ENCODE results near the gene RABGGTA. TPM values are rescaled to one million over a fixed set of nuclear protein-coding genes. Genes with fewer than 3 reads are reported as not detected.

RABGGTA gene
- total RNA-seq, 2 donors from 2014 or later: 58.6 to 67.0 TPM

DNA sequence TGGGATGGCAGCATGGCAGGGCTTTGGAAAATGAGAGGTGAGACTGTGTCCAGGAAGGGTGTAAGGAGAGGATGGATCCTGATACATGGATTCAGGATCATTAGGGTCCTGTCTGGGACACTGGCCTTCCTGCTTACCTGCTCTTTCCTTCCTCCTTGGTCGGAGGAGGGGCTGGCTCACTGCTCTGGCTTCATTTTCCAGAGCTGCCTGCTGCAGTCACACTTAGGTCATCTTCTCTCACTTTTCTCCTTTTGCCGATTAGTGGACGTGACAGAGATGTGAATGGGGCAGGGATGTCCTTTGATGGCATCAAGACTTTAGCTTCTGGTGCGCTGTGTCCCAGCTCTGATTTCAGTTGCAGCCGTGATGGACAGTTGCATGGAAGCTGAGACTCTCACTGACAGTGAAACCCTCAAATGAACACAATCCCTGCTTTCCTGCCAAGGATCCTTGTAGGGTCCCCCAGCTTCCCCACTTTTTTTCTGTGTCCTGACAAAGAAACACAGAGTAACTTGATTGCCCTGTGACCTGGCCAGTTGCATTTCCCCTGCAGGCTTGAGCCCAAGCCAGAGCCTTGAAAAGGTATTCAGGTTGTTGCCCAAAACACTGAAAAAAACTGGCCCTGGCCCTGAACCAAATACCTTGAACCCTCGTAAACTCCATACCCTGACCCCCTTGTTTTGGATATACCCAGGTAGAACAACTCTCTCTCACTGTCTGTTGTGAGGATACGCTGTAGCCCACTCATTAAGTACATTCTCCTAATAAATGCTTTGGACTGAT lies 37.1 kb upstream of the RABGGTA start:
- DNase-seq (ENCODE audit: low spot score in 2 of 2) (no peak), ATAC-seq (no peak)
- H3K36me3 Mint-ChIP-seq: peaks cover 10 to 12% of the 10 kb centered on the region in 2 donors
- no peaks in the 10 kb centered on the region for H3K9me3 Mint-ChIP-seq
- H3K27ac Mint-ChIP-seq: peak overlapping the region; percentile 3 to 10

DNA sequence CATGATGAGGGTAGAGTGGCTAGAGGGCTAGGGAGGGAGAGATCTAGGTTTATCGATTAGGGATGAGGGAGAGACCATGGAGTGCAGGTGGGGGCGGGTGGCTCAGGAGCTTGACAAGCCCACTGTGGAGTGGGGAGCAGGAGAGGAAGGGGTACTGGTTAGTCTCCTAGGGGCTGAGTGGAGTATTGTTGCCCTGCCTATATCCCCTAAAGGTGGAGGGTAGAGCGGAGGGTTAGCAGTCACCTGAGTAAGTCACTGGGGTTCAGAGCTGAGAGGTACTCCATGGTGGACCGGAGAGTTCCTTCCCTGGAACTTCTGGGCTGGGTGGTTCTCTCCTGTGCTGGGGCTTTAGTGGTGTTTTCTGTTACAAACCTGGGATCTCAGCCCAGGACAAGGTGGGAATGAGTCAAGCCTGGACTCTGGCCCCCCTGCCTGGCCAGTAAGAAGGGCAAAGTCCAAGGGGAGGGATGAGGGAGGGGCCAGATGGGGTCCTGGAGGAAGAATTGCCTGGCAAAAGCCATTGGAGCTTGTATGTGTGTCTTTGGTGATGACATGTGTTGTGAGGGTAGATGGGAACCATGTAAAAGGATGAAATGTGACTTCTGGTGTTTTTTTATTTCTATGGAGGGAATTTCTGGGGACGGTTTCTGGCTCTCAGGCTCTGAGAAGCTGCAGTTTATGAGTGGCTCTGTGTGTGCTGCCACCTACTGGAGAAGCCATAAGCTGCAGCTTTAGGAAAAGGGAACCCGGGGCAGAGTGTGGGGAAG lies 36.4 kb upstream of the RABGGTA start, which contains the start of gene CIDEB:
TSS of gene CIDEB (minus strand) at position 403 of the 767 bp plus-strand sequence. CDS start at position 284, 119 bp downstream.
- Mint-ChIP-seq H3K9me3 (no peaks in the 10 kb centered on the region), H3K36me3 (peaks cover 10 to 12% of the 10 kb centered on the region in 2 donors), H3K27ac (peak within 1 kb of the TSS; percentile 3 to 10)
- DNase-seq (ENCODE audit: low spot score in 2 of 2): peak in 1 of 2 donors; percentile 69
- no peak for ATAC-seq

DNA sequence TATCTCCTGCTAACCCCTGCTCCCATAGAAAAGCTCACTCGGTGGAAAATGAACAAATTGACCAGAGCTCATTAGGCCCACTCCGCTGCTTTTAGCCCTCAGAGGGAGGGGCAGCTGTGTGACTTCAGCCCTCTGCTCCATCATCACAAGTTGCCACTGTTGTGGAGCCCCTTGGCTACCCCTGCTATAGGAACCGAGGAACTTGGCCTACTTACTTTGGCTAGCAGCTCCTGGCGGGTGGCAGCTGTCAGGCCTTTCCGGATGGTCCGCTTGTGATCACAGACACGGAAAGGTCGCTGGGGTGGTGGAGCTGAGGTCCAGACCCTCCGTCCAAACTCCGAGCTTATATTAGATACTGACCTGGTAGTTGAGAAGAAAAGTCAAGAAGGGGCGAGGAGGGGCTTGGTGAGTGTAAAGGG lies 35.8 kb upstream of the RABGGTA start:
- H3K9me3 Mint-ChIP-seq: no peaks in the 10 kb centered on the region
- H3K27ac Mint-ChIP-seq: peak overlapping the region in 1 of 2 donors; percentile 10
- DNase-seq (ENCODE audit: low spot score in 2 of 2) (no peak), ATAC-seq (no peak)
- peaks cover 10% of the 10 kb centered on the region in 2 donors for H3K36me3 Mint-ChIP-seq

DNA sequence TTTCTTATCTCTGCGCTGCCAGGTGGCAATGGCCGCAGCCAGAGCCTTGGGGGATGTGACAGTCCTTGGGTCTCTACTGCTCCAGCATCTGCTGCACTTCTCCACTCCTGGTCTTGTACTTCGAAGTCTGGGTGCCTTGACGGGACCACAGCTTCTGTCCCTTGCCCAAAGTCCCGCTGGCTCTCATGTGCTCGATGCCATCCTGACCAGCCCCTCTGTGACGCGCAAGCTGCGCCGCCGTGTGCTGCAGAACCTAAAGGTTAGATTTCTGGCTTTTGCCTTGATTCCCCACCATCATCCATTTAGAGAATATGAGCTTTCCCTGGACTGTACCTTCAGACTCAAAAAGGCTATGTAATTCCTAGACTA lies 32.6 kb upstream of the RABGGTA start:
- H3K27ac Mint-ChIP-seq: peak overlapping the region; percentile 19 to 24
- no peak for ATAC-seq
- peaks cover 7 to 14% of the 10 kb centered on the region in 2 donors for H3K36me3 Mint-ChIP-seq
- no peaks in the 10 kb centered on the region for H3K9me3 Mint-ChIP-seq
- DNase-seq (ENCODE audit: low spot score in 2 of 2): no peak

DNA sequence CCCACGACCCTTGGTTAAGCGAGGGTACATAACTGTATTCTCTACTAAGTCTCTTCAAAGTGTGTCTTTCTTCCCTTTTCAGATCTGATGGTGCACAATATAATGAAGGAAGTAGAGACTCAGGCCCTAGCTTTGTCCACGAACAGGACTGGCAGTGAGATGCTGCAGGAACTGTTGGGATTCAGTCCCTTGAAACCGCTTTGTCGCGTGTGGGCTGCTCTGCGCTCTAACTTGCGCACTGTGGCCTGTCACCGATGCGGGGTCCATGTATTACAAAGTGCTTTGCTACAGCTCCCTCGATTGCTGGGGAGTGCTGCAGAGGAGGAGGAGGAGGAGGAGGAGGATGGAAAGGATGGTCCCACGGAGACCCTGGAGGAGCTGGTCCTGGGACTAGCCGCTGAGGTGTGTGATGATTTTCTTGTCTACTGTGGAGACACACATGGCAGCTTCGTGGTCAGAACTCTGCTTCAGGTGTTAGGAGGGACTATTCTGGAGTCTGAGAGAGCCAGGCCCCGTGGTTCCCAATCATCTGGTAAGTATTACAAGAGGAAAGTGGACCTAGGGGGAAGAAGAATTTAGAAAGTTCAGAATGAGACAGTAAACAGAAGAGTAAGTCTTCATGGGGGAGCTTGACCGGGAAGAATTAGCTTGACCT lies 29.1 kb upstream of the RABGGTA start:
- H3K27ac Mint-ChIP-seq: peak overlapping the region in 1 of 2 donors; percentile 93
- ATAC-seq (no peak), DNase-seq (ENCODE audit: low spot score in 2 of 2) (no peak)
- no peaks in the 10 kb centered on the region for H3K9me3 Mint-ChIP-seq
- peaks cover 16 to 18% of the 10 kb centered on the region in 2 donors for H3K36me3 Mint-ChIP-seq

DNA sequence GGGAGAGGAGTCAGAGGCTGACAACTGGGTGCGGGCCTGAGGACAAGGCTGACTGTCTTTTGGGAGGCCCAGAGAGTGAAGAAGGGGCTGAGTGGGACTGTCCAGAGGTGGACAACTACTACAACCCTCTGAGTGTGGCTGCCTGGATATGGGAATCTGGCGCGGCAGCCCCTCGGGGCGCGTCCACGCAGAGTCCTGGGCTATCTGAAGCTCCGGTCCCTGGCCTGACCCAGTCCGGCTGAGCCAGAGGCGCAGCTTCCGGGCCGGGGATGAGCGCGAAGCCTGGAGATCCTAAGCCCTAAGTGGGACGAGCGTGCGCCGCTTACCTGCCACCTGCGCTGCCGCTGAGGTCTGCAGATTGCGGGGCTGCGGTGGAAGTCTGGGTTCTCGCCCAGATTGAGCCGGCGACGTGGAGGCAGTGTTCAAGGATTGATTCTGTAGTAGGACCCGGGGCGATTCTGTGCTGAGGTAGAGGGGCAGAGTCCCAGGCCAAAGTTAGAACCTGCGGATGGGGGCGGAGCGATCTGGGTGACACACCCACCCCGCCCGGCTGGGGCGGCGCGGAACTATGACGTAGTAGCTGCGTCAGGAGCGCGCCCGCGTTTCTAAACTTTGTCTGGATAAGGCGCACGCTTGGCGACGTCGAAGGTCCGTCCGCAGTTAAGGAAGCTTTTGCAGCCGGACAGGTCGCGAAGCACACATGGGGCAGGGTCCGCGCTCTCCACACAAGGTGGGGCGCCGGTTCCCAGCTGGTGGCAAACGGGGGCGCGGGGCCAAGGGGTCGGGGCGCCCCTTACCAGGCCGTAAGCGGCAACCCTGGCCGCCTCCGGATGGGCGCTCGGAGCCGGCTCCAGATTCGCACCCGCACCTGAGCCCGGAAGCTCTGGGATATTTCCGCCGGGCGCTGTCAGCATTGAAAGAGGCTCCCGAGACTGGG lies 28.1 kb upstream of the RABGGTA start, which contains the start of the genes DHRS1 and NOP9:
TSS of gene DHRS1 (minus strand) at position 526 of the 937 bp plus-strand sequence. CDS start 674 bp downstream, outside the sequence.
TSS of gene NOP9 (plus strand) at position 596 of the 937 bp plus-strand sequence. CDS start at position 701, 105 bp downstream.
- peak; percentile 73 to 83 for ATAC-seq
- Mint-ChIP-seq H3K27ac (peak within 1 kb of the TSS; percentile 93 to 98), H3K36me3 (peaks cover 10 to 16% of the 10 kb centered on the region in 2 donors), H3K9me3 (no peaks in the 10 kb centered on the region)
- peak; percentile 88 to 93 for DNase-seq (ENCODE audit: low spot score in 2 of 2)

DNA sequence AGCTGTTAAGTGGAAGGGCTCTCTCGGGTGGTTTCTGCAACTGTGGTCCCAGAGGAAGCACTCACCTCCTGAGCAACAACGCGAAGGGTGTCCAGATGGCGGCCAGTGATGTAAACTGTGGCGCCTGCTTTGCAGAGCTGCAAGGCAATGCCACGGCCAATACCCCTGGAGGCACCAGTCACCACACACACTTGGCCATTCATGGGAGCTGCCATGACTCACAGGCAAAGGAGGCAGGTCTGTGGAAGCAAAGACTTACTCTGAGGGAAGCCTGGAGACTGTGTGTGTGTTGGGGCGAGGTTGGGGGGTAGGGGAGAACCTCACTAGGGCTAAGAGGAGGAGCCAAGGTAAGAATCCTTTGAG lies 27.5 kb upstream of the RABGGTA start:
- Mint-ChIP-seq H3K27ac (peak overlapping the region; percentile 93 to 98), H3K9me3 (no peaks in the 10 kb centered on the region), H3K36me3 (peaks cover 7 to 16% of the 10 kb centered on the region in 2 donors)
- DNase-seq (ENCODE audit: low spot score in 2 of 2): no peak
- peak; percentile 16 to 27 for ATAC-seq

DNA sequence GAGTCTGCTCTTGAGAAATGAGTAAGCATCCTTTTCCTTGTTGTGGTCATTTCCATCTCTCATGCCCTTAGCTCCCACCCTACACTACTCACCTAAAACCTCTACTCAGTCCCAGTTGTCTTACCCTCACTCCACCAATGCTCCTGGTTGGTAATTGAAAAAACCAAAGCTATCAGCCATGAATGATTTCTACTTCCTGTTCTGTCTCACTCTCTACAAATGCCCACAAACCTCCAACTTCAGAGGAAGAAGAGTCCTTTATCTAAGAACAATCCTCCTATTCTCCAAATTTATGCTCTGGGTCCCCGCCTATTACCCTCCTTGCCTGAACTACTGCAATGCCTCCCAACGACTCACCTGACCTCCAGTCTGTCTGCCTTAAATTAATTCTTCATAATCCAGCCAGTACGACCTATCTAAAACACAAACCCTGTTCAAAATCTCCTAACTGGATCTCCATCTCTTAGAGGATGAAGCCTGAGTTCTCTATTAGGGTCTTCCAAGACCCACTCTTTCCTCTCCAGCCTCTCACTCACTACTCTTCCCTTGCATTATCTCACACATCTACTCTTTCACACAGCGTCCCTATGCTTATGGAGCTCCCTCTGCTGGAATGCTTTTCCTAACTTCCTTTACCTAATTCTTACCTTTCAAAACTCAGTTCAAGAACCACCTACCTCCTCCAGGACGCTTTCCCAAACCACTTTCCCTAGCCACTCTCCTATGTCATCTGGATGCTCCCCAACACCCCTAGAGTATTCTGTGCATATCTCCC lies 26.0 kb upstream of the RABGGTA start:
- DNase-seq (ENCODE audit: low spot score in 2 of 2): no peak
- Mint-ChIP-seq H3K36me3 (peaks cover 13 to 16% of the 10 kb centered on the region in 2 donors), H3K27ac (peak overlapping the region; percentile 58 to 80), H3K9me3 (no peaks in the 10 kb centered on the region)
- peak; percentile 51 to 65 for ATAC-seq

DNA sequence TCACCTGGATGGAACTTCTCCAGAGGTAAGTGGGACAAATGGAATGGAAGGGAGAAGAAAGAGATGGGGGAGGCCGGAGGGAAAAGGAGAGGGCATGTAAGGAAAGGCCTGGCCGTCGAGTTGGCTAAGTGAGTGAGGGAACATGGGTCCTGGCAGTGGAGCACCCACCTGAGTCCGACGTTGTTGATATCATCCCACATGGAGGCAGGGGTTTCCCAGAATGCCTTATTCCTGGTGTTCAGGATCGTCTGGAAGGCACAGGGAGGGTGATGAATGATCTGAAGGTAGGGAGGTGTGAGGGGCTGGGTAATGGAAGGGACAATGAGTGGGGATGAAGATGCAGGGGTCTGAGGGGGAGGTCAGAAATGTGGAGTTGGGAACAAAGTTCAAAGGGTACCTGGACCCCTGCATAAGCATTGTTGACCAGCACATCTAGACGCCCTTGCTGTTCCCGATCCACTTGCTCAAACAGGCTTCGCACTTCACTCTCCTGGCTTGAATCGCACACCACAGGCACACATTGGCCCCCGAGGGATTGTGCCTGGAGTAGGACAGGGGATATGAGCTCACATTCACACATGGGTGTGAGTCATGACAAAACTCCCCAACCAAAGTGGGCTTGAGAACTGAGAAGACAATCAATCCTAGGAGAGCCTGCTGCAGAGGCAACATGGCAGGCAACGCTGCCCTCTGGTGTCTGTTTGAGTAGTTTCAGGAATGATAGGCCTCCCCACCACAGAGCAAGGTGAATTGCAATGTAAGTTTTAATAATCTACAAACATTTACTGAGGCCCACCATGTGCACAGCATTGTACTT lies 25.2 kb upstream of the RABGGTA start:
- DNase-seq (ENCODE audit: low spot score in 2 of 2) (peak; percentile 71 to 75), ATAC-seq (peak; percentile 74 to 80)
- peak overlapping the region; percentile 58 to 83 for H3K27ac Mint-ChIP-seq
- H3K9me3 Mint-ChIP-seq: no peaks in the 10 kb centered on the region
- peaks cover 9 to 17% of the 10 kb centered on the region in 2 donors for H3K36me3 Mint-ChIP-seq

DNA sequence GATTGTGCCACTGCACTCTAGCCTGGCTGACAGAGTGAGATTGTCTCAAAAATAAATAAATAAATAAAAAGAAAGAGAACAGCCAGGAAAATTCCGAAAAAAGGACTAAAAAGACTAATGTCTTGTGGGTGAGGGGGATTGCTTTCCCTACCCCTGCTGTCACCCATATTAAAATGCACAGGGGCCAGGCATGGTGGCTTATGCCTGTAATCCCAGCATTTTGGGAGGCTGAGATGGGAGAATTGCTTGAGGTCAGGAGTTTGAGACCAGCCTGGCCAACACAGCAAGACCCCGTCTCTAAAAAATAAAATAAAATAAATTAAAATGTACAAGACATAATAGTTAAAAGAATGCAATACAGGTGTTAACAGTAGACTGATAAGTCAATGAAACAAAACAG lies 22.1 kb upstream of the RABGGTA start:
- DNase-seq (ENCODE audit: low spot score in 2 of 2): no peak
- H3K9me3 Mint-ChIP-seq: no peaks in the 10 kb centered on the region
- peaks cover 21 to 31% of the 10 kb centered on the region in 2 donors for H3K36me3 Mint-ChIP-seq
- H3K27ac Mint-ChIP-seq: no peak overlapping the region
- no peak for ATAC-seq

DNA sequence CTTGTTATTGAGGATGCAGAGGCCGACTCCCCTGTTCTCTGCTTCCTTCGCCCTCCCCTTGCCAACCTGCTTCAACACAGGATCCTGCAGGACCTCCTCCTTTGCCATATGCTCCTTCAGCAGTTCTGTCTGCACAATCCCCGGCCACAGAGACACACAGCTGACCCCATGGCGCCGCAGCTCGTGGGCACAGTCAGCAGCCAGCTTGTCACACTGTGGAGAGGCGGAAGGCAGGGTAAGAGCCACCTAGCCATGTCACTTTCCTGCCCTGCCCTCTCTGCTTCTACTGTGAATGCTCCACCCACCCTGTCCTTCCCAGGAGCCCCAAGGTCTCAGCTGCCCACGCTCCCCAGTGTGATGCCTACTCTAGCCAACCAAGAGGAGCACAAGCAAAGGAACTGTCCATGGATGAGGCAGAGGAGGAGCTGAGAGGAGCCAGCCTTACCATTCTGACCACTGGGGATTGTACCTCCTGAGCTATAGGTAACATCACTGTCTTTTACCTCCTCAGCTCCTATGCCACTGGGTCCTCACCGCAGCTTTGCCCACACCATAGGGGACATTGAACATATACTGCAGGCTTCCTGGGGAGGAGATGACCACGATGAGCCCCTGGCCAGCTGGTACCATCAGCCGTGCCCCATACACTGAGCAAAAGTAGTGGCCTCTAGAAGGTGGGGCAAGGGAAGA lies 20.9 kb upstream of the RABGGTA start:
- H3K36me3 Mint-ChIP-seq: peaks cover 21 to 31% of the 10 kb centered on the region in 2 donors
- H3K27ac Mint-ChIP-seq: no peak overlapping the region
- ATAC-seq (no peak), DNase-seq (ENCODE audit: low spot score in 2 of 2) (no peak)
- H3K9me3 Mint-ChIP-seq: no peaks in the 10 kb centered on the region

DNA sequence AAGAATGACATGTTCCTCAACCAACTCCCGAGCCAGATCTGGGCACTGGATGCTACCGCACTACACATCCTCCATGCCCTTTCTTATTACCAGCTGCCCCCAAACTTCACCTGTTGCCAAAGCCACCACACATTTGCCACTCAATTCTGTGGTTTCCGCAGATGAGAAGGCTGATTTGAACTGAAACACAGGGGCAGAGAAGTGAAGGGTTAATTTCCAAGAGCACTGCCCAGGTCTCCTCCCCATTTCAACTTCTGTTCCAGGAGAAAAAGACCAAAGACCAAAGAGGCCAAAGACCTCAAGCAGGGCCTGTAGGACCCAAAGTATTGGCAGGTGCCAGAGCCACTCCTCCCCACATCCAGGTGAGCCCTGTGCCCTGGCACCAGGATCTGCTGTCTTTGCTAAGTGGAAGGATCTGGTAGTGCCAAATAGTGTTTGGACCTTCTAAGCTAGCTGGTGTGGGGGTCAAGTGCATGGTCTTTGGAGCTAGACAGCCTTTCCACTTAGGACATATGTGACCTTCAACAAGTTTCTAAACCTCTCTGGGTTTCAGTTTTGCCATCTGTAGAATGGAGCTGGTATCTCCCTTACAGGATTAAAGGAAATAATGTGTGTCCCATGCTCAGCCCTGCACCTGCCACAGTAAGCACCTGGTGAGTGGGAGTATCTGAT lies 20.2 kb upstream of the RABGGTA start:
- no peaks in the 10 kb centered on the region for H3K9me3 Mint-ChIP-seq
- H3K27ac Mint-ChIP-seq: no peak overlapping the region
- peaks cover 20 to 29% of the 10 kb centered on the region in 2 donors for H3K36me3 Mint-ChIP-seq
- DNase-seq (ENCODE audit: low spot score in 2 of 2): no peak
- ATAC-seq: no peak

DNA sequence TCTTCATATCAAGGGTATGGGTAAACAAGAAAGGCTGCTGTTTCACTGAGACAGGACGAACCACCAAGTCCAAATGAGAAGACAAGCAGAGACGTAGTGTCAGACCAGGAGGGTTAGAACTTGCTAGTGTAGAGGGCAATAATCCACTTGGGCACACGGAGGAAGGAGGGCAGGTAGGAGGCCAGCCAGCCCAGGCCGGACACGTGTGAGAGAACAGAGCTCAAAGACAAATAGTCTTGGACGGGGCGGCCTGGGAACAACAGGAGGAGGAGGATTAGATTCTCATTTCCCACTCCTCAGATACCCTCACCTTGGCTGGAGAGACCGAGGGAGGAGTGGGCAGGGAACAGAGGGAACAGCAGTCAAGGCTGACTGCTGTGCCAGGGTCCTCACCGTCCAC lies 19.3 kb upstream of the RABGGTA start:
- DNase-seq (ENCODE audit: low spot score in 2 of 2) (no peak), ATAC-seq (no peak)
- no peaks in the 10 kb centered on the region for H3K9me3 Mint-ChIP-seq
- peaks cover 13 to 27% of the 10 kb centered on the region in 2 donors for H3K36me3 Mint-ChIP-seq
- H3K27ac Mint-ChIP-seq: no peak overlapping the region

Data from activated naive CD4-positive, alpha-beta T cell treated with anti-CD3 and anti-CD28 coated beads, Interleukin-2, amount 50 U/mL, for 72 hours (primary cell).